Measurements from ENCODE around the gene CBFB.

GRCh38 chr16:67146523-67147357 lies 117.8 kb downstream of the CBFB start:
- TF ChIP-seq POLR2A (IDR thresholded peaks at IDR 0.05) (no peak), CTCF (IDR thresholded peaks at IDR 0.05) (no peak)
